HG02943 (cell line): ENCODE measurements around the gene SLC14A1.
A peak's percentile ranks its signal among the peaks of the same experiment; 100 is the strongest.
"Not testable (repeated sequence)": the region's sequence is repeated elsewhere in the genome, so short reads cannot be mapped to it uniquely, and the experiment has no call there.

Experiments
- ATAC-seq: cut with Tn5 transposase; IDR thresholded peaks from one replicate; pipeline ENCODE4 v1.9.1; 2021; ENCODE audit warnings: mild to moderate bottlenecking, low read depth, moderate library complexity; ENCODE audit not compliant: unreplicated experiment

SLC14A1 gene

GRCh38 chr18:45753286-45753685 is 29.3 kb downstream of the SLC14A1 start:
- ATAC-seq, result no peak

GRCh38 chr18:45755934-45756333 is 32.0 kb downstream of the SLC14A1 start:
- ATAC-seq, result no peak

- no peak for ATAC-seq
Observed at GRCh38 chr18:45757005-45757404, 33.0 kb downstream of the SLC14A1 start.

- not testable (repeated sequence) for ATAC-seq
Observed at GRCh38 chr18:45757644-45758043, 33.7 kb downstream of the SLC14A1 start.

GRCh38 chr18:45760462-45761036 is 36.6 kb downstream of the SLC14A1 start:
- no peak for ATAC-seq

GRCh38 chr18:45761512-45762114 is 37.6 kb downstream of the SLC14A1 start:
- no peak for ATAC-seq

- no peak for ATAC-seq
Observed at GRCh38 chr18:45764000-45764686, 40.2 kb downstream of the SLC14A1 start.

GRCh38 chr18:45765796-45766195 is 41.8 kb downstream of the SLC14A1 start:
- no peak for ATAC-seq

- no peak for ATAC-seq
Observed at GRCh38 chr18:45771587-45772480, 47.9 kb downstream of the SLC14A1 start.

- peak; percentile 63 for ATAC-seq
Observed at GRCh38 chr18:45774065-45774521, 50.1 kb downstream of the SLC14A1 start.

GRCh38 chr18:45775241-45775676 is 51.3 kb downstream of the SLC14A1 start:
- ATAC-seq, result peak; percentile 67

GRCh38 chr18:45775743-45776142 is 51.8 kb downstream of the SLC14A1 start:
- ATAC-seq, result no peak

GRCh38 chr18:45777393-45777792 is 53.4 kb downstream of the SLC14A1 start:
- ATAC-seq, result no peak

- no peak for ATAC-seq
Observed at GRCh38 chr18:45780568-45780967, 56.6 kb downstream of the SLC14A1 start.

- ATAC-seq, result no peak
Observed at GRCh38 chr18:45782662-45783061, 58.7 kb downstream of the SLC14A1 start.

GRCh38 chr18:45783097-45784075 is 59.4 kb downstream of the SLC14A1 start:
- no peak for ATAC-seq

- ATAC-seq, result no peak
Observed at GRCh38 chr18:45785134-45785533, 61.2 kb downstream of the SLC14A1 start.

GRCh38 chr18:45786941-45787340 is 63.0 kb downstream of the SLC14A1 start:
- ATAC-seq, result no peak

- ATAC-seq, result no peak
Observed at GRCh38 chr18:45787346-45787745, 63.4 kb downstream of the SLC14A1 start.

GRCh38 chr18:45788861-45789260 is 64.9 kb downstream of the SLC14A1 start:
- no peak for ATAC-seq
